ENCODE data around the gene ZNF277.

The ZNF277 gene

GRCh38 chr7:112212571-112212970 lies 6.1 kb downstream of the ZNF277 start:
- DNase-seq (ENCODE audit: low spot score) (no peak), ATAC-seq (ENCODE audit: low read depth) (no peak)
- Histone ChIP-seq H3K27ac (ENCODE audit: poor library complexity, severe bottlenecking) (no peak overlapping the region), H3K27me3 (ENCODE audit: insufficient read depth, poor library complexity, severe bottlenecking) (no peaks in the 10 kb centered on the region), H3K36me3 (ENCODE audit: low read depth) (no peaks in the 10 kb centered on the region; the same call in 1 of the 2 replicates), H3K4me3 (ENCODE audit: severe bottlenecking) (no peak overlapping the region), H3K9me3 (ENCODE audit: severe bottlenecking) (no peaks in the 10 kb centered on the region), H3K4me1 (ENCODE audit: insufficient read depth, poor library complexity, severe bottlenecking) (no peaks in the 10 kb centered on the region)
- TF ChIP-seq CTCF (IDR thresholded peaks at IDR 0.05; ENCODE audit: poor library complexity, severe bottlenecking): no peak

- Histone ChIP-seq H3K4me1 (ENCODE audit: insufficient read depth, poor library complexity, severe bottlenecking) (no peaks in the 10 kb centered on the region), H3K9me3 (ENCODE audit: severe bottlenecking) (no peaks in the 10 kb centered on the region), H3K27ac (ENCODE audit: poor library complexity, severe bottlenecking) (no peak overlapping the region), H3K36me3 (ENCODE audit: low read depth) (no peaks in the 10 kb centered on the region; the same call in 1 of the 2 replicates), H3K27me3 (ENCODE audit: insufficient read depth, poor library complexity, severe bottlenecking) (no peaks in the 10 kb centered on the region), H3K4me3 (ENCODE audit: severe bottlenecking) (no peak overlapping the region)
- no peak for DNase-seq (ENCODE audit: low spot score)
- no peak for TF ChIP-seq CTCF (IDR thresholded peaks at IDR 0.05; ENCODE audit: poor library complexity, severe bottlenecking)
- ATAC-seq (ENCODE audit: low read depth): no peak
Observed at GRCh38 chr7:112213735-112214134, 7.2 kb downstream of the ZNF277 start.

DNA sequence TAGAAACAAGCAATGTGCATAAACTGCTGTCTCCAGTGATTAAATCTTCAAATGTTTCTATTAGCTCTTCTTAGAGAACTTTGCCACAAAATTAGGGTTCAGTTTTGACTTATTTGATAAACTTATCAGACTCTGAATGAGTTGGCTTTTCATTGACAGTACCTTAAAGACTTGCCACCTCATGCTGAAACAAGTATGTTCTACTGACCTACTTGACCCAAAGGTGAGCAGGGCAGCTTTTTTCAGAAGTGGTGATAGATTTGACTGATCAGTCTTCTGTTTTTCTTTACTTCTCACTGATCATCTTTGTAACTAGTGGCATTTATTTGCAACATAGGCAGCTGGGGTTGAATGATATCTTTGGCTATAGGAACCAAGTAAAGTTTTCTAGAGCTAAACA lies 7.8 kb downstream of the ZNF277 start:
- no peak for TF ChIP-seq CTCF (IDR thresholded peaks at IDR 0.05; ENCODE audit: poor library complexity, severe bottlenecking)
- ATAC-seq (ENCODE audit: low read depth): no peak

DNA sequence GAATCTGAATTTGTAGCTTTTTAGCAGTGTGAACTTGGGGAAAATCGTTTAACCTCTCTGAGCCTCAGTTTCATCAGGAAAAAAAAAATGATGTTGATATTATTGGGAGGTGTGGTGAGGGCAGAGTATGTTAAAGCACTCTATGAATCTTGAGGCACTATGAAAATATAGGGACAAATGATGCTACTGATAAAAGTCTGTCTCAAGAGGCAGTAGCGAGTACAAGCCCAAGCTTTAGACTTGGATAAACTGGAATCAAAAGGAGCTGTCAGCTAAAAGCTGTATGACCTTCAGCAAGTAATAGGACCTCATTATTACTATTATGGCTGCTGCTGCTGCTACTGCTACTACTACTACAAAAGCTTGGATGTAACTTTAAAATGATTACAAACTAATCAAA lies 8.4 kb downstream of the ZNF277 start:
- H3K36me3 ChIP-seq (ENCODE audit: low read depth): no peaks in the 10 kb centered on the region; the same call in 1 of the 2 replicates
- no peak overlapping the region for H3K27ac ChIP-seq (ENCODE audit: poor library complexity, severe bottlenecking)
- peak; percentile 19 for TF ChIP-seq CTCF (IDR thresholded peaks at IDR 0.05; ENCODE audit: poor library complexity, severe bottlenecking)
- no peak for ATAC-seq (ENCODE audit: low read depth)
- H3K9me3 ChIP-seq (ENCODE audit: severe bottlenecking): no peaks in the 10 kb centered on the region
- DNase-seq (ENCODE audit: low spot score): no peak
- H3K4me1 ChIP-seq (ENCODE audit: insufficient read depth, poor library complexity, severe bottlenecking): no peaks in the 10 kb centered on the region
- no peak overlapping the region for H3K4me3 ChIP-seq (ENCODE audit: severe bottlenecking)
- no peaks in the 10 kb centered on the region for H3K27me3 ChIP-seq (ENCODE audit: insufficient read depth, poor library complexity, severe bottlenecking)

More for the DNA sequence above, 7.8 kb downstream of the ZNF277 start:
- no peak for DNase-seq (ENCODE audit: low spot score)
- Histone ChIP-seq H3K36me3 (ENCODE audit: low read depth) (no peaks in the 10 kb centered on the region; the same call in 1 of the 2 replicates), H3K4me1 (ENCODE audit: insufficient read depth, poor library complexity, severe bottlenecking) (no peaks in the 10 kb centered on the region), H3K4me3 (ENCODE audit: severe bottlenecking) (no peak overlapping the region), H3K27me3 (ENCODE audit: insufficient read depth, poor library complexity, severe bottlenecking) (no peaks in the 10 kb centered on the region), H3K9me3 (ENCODE audit: severe bottlenecking) (no peaks in the 10 kb centered on the region), H3K27ac (ENCODE audit: poor library complexity, severe bottlenecking) (no peak overlapping the region)

- Histone ChIP-seq H3K9me3 (ENCODE audit: severe bottlenecking) (no peaks in the 10 kb centered on the region), H3K36me3 (ENCODE audit: low read depth) (no peaks in the 10 kb centered on the region; the same call in 1 of the 2 replicates), H3K4me3 (ENCODE audit: severe bottlenecking) (no peak overlapping the region), H3K27me3 (ENCODE audit: insufficient read depth, poor library complexity, severe bottlenecking) (no peaks in the 10 kb centered on the region), H3K27ac (ENCODE audit: poor library complexity, severe bottlenecking) (no peak overlapping the region), H3K4me1 (ENCODE audit: insufficient read depth, poor library complexity, severe bottlenecking) (no peaks in the 10 kb centered on the region)
- DNase-seq (ENCODE audit: low spot score) (no peak), ATAC-seq (ENCODE audit: low read depth) (no peak)
- TF ChIP-seq CTCF (IDR thresholded peaks at IDR 0.05; ENCODE audit: poor library complexity, severe bottlenecking): no peak
Observed at GRCh38 chr7:112215787-112216186, 9.3 kb downstream of the ZNF277 start.
